IMR-90 (cell line): ENCODE data around the gene HOXC10. TPM values are rescaled to one million over a fixed set of nuclear protein-coding genes. Genes with fewer than 3 reads are reported as not detected.

ENCODE experiments used
- ATAC-seq: fragments of 200-7000 bp; cut with Tn5 transposase; 2 replicates; pipeline ENCODE4 v1.9.1; 2020; ENCODE audit warnings: low read depth, mild to moderate bottlenecking, moderate library complexity
- BruUV-seq: library from RNA; stranded (reverse); fragments of 400-500 nt; replicated peaks from 2 replicates; lab custom pipeline; 2021; lab: Mats Ljungman, UMichigan
- CTCF ChIA-PET: fragments of 300-600 bp; formaldehyde crosslinking; extraction: SDS; loops from one replicate; lab custom pipeline; 2021; ENCODE audit warnings: antibody characterized with exemption; lab: Yijun Ruan, JAX
- POLR2A ChIA-PET: fragments of 300-600 bp; sonication (Branson Sonifier 250); formaldehyde crosslinking; loops from one replicate; lab custom pipeline; 2022; ENCODE audit warnings: antibody characterized with exemption; ENCODE audit not compliant: unreplicated experiment; lab: Charles Lee
- DNase-seq: peaks from one replicate; pipeline ENCODE4 v3.0.0; 2013
- H2AFZ ChIP-seq: replicated peaks from 2 replicates; pipeline ENCODE3; 2013; ENCODE audit warnings: low read length, mild to moderate bottlenecking; ENCODE audit not compliant: poor library complexity
- H2AK5ac ChIP-seq: 2 replicates; pipeline ENCODE4 v1.6.1; 2013; ENCODE audit warnings: low read depth, low read length, inconsistent platforms
- H2AK9ac ChIP-seq: replicated peaks from 2 replicates; pipeline ENCODE3; 2013; ENCODE audit warnings: mild to moderate bottlenecking, low read depth, low read length, moderate library complexity; ENCODE audit not compliant: poor library complexity
- H2BK120ac ChIP-seq: 2 replicates; pipeline ENCODE4 v1.6.1; 2013; ENCODE audit warnings: low read depth, low read length, inconsistent platforms
- H2BK15ac ChIP-seq: 3 replicates; pipeline ENCODE4 v1.6.1; 2013; ENCODE audit warnings: low read depth, low read length, inconsistent platforms
- H2BK20ac ChIP-seq: 2 replicates; pipeline ENCODE4 v1.6.1; 2013; ENCODE audit warnings: low read depth, mild to moderate bottlenecking, inconsistent platforms, low read length, moderate library complexity
- H2BK5ac ChIP-seq: 2 replicates; pipeline ENCODE4 v1.6.1; 2013; ENCODE audit warnings: mild to moderate bottlenecking, low read depth, low read length, inconsistent platforms; ENCODE audit not compliant: poor library complexity, severe bottlenecking
- H3K14ac ChIP-seq: replicated peaks from 2 replicates; pipeline ENCODE4 v1.6.1; 2013; ENCODE audit warnings: low read depth, low read length, inconsistent platforms
- H3K18ac ChIP-seq: 2 replicates; pipeline ENCODE4 v1.6.1; 2013; ENCODE audit warnings: low read depth, low read length, control low read depth
- H3K23ac ChIP-seq: 2 replicates; pipeline ENCODE4 v1.6.1; 2013; ENCODE audit warnings: low read depth, low read length, inconsistent platforms
- H3K27ac ChIP-seq: 2 replicates; pipeline ENCODE4 v1.5.1; 2013; ENCODE audit warnings: mild to moderate bottlenecking, control low read depth, low read length; ENCODE audit not compliant: insufficient read depth
- H3K27me3 ChIP-seq: 2 replicates; pipeline ENCODE4 v1.6.1; 2013; ENCODE audit warnings: low read length; ENCODE audit not compliant: control insufficient read depth, insufficient read depth
- H3K36me3 ChIP-seq: 2 replicates; pipeline ENCODE4 v1.6.1; 2013; ENCODE audit warnings: low read length, mixed read lengths; ENCODE audit not compliant: control insufficient read depth, insufficient read depth
- H3K4ac ChIP-seq: 2 replicates; pipeline ENCODE4 v1.6.1; 2013; ENCODE audit warnings: low read depth, low read length, inconsistent platforms
- H3K4me1 ChIP-seq: 2 replicates; pipeline ENCODE4 v1.6.1; 2013; ENCODE audit warnings: low read length, mixed read lengths; ENCODE audit not compliant: control insufficient read depth, insufficient read depth
- H3K4me2 ChIP-seq: 2 replicates; pipeline ENCODE4 v1.6.1; 2013; ENCODE audit warnings: low read depth, mild to moderate bottlenecking, control low read depth, low read length, moderate library complexity
- H3K4me3 ChIP-seq: 2 replicates; pipeline ENCODE4 v1.5.1; 2013; ENCODE audit warnings: low read depth, mild to moderate bottlenecking, control low read depth, low read length, moderate library complexity; ENCODE audit not compliant: insufficient read depth
- H3K56ac ChIP-seq: 2 replicates; pipeline ENCODE4 v1.6.1; 2013; ENCODE audit warnings: low read length, inconsistent platforms; ENCODE audit not compliant: insufficient read depth; ENCODE audit errors: extremely low read depth
- H3K79me1 ChIP-seq, 2 experiments: 2 replicates each; pipeline ENCODE4 v1.6.1; 2013; ENCODE audit warnings: low read length in 2 of 2, inconsistent platforms in 1 of 2, low read depth in 1 of 2
- H3K9ac ChIP-seq: 2 replicates; pipeline ENCODE4 v1.6.1; 2013; ENCODE audit warnings: low read depth, low read length, control low read depth
- H3K9me1 ChIP-seq: 2 replicates; pipeline ENCODE4 v1.6.1; 2013; ENCODE audit warnings: low read length, inconsistent platforms; ENCODE audit not compliant: insufficient read depth
- H3K9me3 ChIP-seq: 2 replicates; pipeline ENCODE4 v1.6.1; 2013; ENCODE audit warnings: low read length; ENCODE audit not compliant: control insufficient read depth, insufficient read depth
- H4K20me1 ChIP-seq: 2 replicates; pipeline ENCODE4 v1.6.1; 2013; ENCODE audit warnings: low read length, inconsistent platforms; ENCODE audit not compliant: insufficient read depth
- H4K5ac ChIP-seq: 2 replicates; pipeline ENCODE4 v1.6.1; 2013; ENCODE audit warnings: mild to moderate bottlenecking, low read depth, low read length, control low read depth
- H4K8ac ChIP-seq, 2 experiments: 2 replicates each; pipeline ENCODE4 v1.6.1; 2013; ENCODE audit warnings: low read depth in 2 of 2, low read length in 2 of 2, control low read depth in 1 of 2, inconsistent platforms in 1 of 2
- H4K91ac ChIP-seq: 2 replicates; pipeline ENCODE4 v1.6.1; 2013; ENCODE audit warnings: low read depth, low read length, inconsistent platforms; ENCODE audit not compliant: insufficient read depth
- CTCF ChIP-seq: conservative IDR thresholded peaks from 2 replicates; pipeline ENCODE4 v1.5.1; 2012; ENCODE audit warnings: mild to moderate bottlenecking, low read depth, low read length, improper control_type of control experiment
- ELK1 ChIP-seq: fragments of 150-350 bp; IDR thresholded peaks from 2 replicates; pipeline ENCODE4 v1.6.1; 2016; ENCODE audit warnings: low read depth, mild to moderate bottlenecking, low read length, moderate library complexity, borderline replicate concordance
- FOS ChIP-seq: fragments of 150-350 bp; IDR thresholded peaks from 2 replicates; pipeline ENCODE4 v1.6.1; 2016; ENCODE audit warnings: low read depth, low read length
- MAZ ChIP-seq: IDR thresholded peaks from 2 replicates; pipeline ENCODE4 v1.6.1; 2012; ENCODE audit warnings: low read depth, mild to moderate bottlenecking, low read length, improper control_type of control experiment, moderate library complexity, borderline replicate concordance
- NFE2L2 ChIP-seq: fragments of 150-350 bp; IDR thresholded peaks from 2 replicates; pipeline ENCODE4 v1.6.1; 2016; ENCODE audit warnings: low read depth, mild to moderate bottlenecking, low read length
- RFX5 ChIP-seq: IDR thresholded peaks from 2 replicates; pipeline ENCODE4 v1.8.0; 2012; ENCODE audit warnings: low read depth, mild to moderate bottlenecking, low read length, moderate library complexity
- SMC3 ChIP-seq: fragments of 150-350 bp; IDR thresholded peaks from 2 replicates; pipeline ENCODE4 v1.6.1; 2016; ENCODE audit warnings: low read depth, mild to moderate bottlenecking, antibody characterized with exemption, low read length, moderate library complexity
- USF2 ChIP-seq: fragments of 150-350 bp; IDR thresholded peaks from 2 replicates; pipeline ENCODE4 v1.6.1; 2017; ENCODE audit warnings: mild to moderate bottlenecking, antibody characterized with exemption, low read length, low read depth
- WGBS, 2 experiments: methylation state at CpG; one replicate each; pipeline versions ENCODE4 v1.1.5 to v1.1.7; 2013; ENCODE audit warnings: missing lambda C conversion rate in 2 of 2; ENCODE audit not compliant: insufficient read length in 1 of 2; ENCODE audit errors: extremely low coverage in 2 of 2; 5-methylcytosine and 5-hydroxymethylcytosine counted together
- dilution Hi-C: fragments of 300-500 bp; cut with HindIII; formaldehyde crosslinking; loops from one replicate; pipeline ENCODE4 v1.14.3; 2018; ENCODE audit warnings: low sequenced_read_pairs; ENCODE audit not compliant: unreplicated experiment
- in situ Hi-C: fragments of 300-500 bp; cut with MboI; formaldehyde crosslinking; loops from 3 replicates; pipeline ENCODE4 v1.14.3; 2019; ENCODE audit warnings: low sequenced_read_pairs, inconsistent platforms, mixed read lengths
- intact Hi-C: fragments of 100-400 bp; cut with micrococcal nuclease; formaldehyde crosslinking; loops from 2 replicates; pipeline ENCODE4 v1.10.0; 2022
- polyA plus RNA-seq, 3 experiments: library from polyadenylated mRNA; depleted of rRNA; stranded (reverse); fragments of >200 nt; gene quantifications; 2 replicates each; pipeline ENCODE4 v1.2.3, GENCODE V29; 2012; ENCODE audit warnings: low replicate concordance in 1 of 3
- total RNA-seq: library from RNA; depleted of rRNA; stranded (reverse); fragments of >200 nt; gene quantifications from 2 replicates; pipeline ENCODE4 v1.2.3, GENCODE V29; 2012

Gene HOXC10
- total and polyA plus RNA-seq, 2 of the 4 experiments (the other 2 are of a cell fraction), result 0.15 TPM; not detected in 1

GRCh38 chr12:53971686-53972085, 13.3 kb upstream of the HOXC10 start:
- ChIA-PET POLR2A (no interaction called here), CTCF (no interaction called here)
- in situ Hi-C loops (no loop called here), intact Hi-C loops (no loop called here), dilution Hi-C loops (no loop called here)
- Histone ChIP-seq H2AK5ac (no peak overlapping the region), H3K56ac (no peak overlapping the region), H3K4me2 (no peak overlapping the region), H3K14ac (no peak overlapping the region), H3K9me1 (no peaks in the 10 kb centered on the region), H3K79me1 (no peaks in the 10 kb centered on the region), H3K27ac (no peak overlapping the region), H3K4me1 (peaks cover 2% of the 10 kb centered on the region; the same call in 1 of the 2 replicates), H3K36me3 (no peaks in the 10 kb centered on the region), H3K4ac (no peak overlapping the region), H2AK9ac (no peak overlapping the region), H4K20me1 (peaks cover 2% of the 10 kb centered on the region; the same call in 1 of the 2 replicates), H2BK15ac (no peak overlapping the region), H4K5ac (no peak overlapping the region), H3K4me3 (no peak overlapping the region), H3K9ac (no peak overlapping the region), H4K8ac (no peak overlapping the region), H3K18ac (no peak overlapping the region), H3K27me3 (peaks cover 99% of the 10 kb centered on the region), H4K91ac (no peak overlapping the region), H2BK120ac (no peak overlapping the region), H2AFZ (no peak overlapping the region), H2BK20ac (no peak overlapping the region), H3K9me3 (peaks cover 15% of the 10 kb centered on the region), H3K23ac (no peak overlapping the region), H2BK5ac (no peak overlapping the region)
- no TSS peak for BruUV-seq
- DNase-seq, result no peak
- no CpG with 5 or more reads among the region's 2 CpGs for WGBS, 2 experiments
- no peak for ATAC-seq
- no peak for TF ChIP-seq ELK1
- TF ChIP-seq NFE2L2, result no peak
- no peak for TF ChIP-seq MAZ
- no peak for TF ChIP-seq USF2
- no peak for TF ChIP-seq RFX5
- no peak for TF ChIP-seq SMC3
- no peak for TF ChIP-seq FOS
- no peak for TF ChIP-seq CTCF
